ENCODE measurements around the gene ZBTB16.

Gene ZBTB16

DNA sequence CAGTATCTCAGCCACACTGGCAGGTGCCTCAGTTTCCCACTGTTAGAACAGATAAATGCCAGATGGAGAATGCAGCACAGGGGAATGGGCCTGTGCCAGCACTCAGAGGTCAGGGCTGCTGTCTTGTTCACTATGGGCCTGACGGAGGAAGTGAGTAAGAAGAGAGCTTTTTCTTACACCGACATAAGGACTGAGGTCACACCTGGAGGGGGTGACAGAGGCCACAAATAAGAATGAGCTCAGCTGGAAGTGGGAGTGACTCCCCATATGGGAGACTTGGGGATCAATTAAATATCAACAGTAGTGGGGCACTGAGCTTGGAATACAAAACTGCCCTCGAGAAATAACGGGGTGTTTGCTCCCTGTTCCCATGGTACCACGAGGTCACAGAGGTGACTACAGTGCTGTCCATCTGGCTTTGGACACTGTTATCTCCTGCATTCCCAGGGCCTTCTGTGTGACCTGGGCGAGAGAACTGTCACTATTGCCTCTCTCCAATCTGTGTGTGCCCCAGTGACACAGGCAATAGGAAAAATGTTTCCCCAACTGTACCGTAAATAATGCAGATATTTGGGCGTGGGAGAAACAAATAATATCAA is 142.6 kb downstream of the ZBTB16 start:
- H3K36me3 ChIP-seq (ENCODE audit: control insufficient read depth in 1 of 2, insufficient read depth in 2 of 2, low read length in 2 of 2), result peaks cover 0 to 5% of the 10 kb centered on the region in 2 donors
- H3K9me3 ChIP-seq (ENCODE audit: control insufficient read depth in 1 of 2, low read length in 2 of 2), result no peaks in the 10 kb centered on the region
- H3K27me3 ChIP-seq (ENCODE audit: low read depth, low read length), result no peaks in the 10 kb centered on the region
- H3K27ac ChIP-seq (ENCODE audit: low read length), result peak overlapping the region; percentile 7
- no peak overlapping the region for H3K4me3 ChIP-seq (ENCODE audit: low read depth in 1 of 2, low read length in 2 of 2)
- peaks cover 9 to 26% of the 10 kb centered on the region in 2 donors for H3K4me1 ChIP-seq (ENCODE audit: control insufficient read depth in 1 of 2, insufficient read depth in 2 of 2, low read length in 2 of 2)

DNA sequence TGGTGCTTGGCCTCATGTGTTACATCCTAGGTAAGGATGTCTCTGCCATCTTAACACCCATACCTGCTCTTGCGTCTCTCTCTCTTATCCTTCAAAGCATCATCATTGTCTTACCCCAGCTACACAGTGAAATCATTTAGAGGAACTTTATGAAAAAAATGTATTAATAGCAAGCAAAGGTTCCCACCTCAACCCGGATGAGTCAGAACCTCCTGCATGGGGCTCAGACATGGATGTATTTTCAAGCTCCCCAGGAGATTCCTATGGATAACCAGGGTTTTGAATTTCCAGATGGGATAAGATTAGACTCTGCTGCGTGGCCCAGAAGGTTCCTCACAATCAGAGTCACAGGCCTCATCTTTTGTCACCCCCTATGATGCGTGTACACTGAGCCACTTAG is 147.6 kb downstream of the ZBTB16 start:
- Histone ChIP-seq H3K27me3 (ENCODE audit: low read depth, low read length) (no peaks in the 10 kb centered on the region), H3K4me3 (ENCODE audit: low read depth in 1 of 2, low read length in 2 of 2) (no peak overlapping the region), H3K9me3 (ENCODE audit: control insufficient read depth in 1 of 2, low read length in 2 of 2) (no peaks in the 10 kb centered on the region), H3K36me3 (ENCODE audit: control insufficient read depth in 1 of 2, insufficient read depth in 2 of 2, low read length in 2 of 2) (peaks cover 0 to 5% of the 10 kb centered on the region in 2 donors), H3K27ac (ENCODE audit: low read length) (no peak overlapping the region), H3K4me1 (ENCODE audit: control insufficient read depth in 1 of 2, insufficient read depth in 2 of 2, low read length in 2 of 2) (peaks cover 0 to 12% of the 10 kb centered on the region in 2 donors)

DNA sequence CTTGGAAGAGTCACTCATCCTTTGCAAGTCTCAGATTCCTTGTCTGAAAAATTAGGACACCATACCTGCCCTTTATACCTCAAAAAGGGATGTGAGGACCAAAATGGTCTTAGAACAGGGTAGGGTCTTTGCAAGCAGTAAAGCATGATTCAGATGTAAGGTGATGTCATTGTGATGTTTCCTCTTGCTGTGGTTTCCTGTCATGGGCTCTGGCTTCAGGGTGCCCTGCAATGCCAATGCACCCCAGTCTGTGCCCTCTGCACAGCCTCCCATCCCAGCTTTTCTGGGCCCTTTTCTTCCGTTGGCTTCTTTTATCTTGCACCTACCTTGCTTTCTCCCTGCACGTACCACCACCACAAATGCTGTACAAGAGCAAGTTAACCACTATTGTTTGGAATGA is 148.9 kb downstream of the ZBTB16 start:
- H3K4me3 ChIP-seq (ENCODE audit: low read depth in 1 of 2, low read length in 2 of 2), result no peak overlapping the region
- peaks cover 0 to 8% of the 10 kb centered on the region in 2 donors for H3K4me1 ChIP-seq (ENCODE audit: control insufficient read depth in 1 of 2, insufficient read depth in 2 of 2, low read length in 2 of 2)
- H3K27ac ChIP-seq (ENCODE audit: low read length), result no peak overlapping the region
- H3K27me3 ChIP-seq (ENCODE audit: low read depth, low read length), result no peaks in the 10 kb centered on the region
- peaks cover 0 to 5% of the 10 kb centered on the region in 2 donors for H3K36me3 ChIP-seq (ENCODE audit: control insufficient read depth in 1 of 2, insufficient read depth in 2 of 2, low read length in 2 of 2)
- no peaks in the 10 kb centered on the region for H3K9me3 ChIP-seq (ENCODE audit: control insufficient read depth in 1 of 2, low read length in 2 of 2)

DNA sequence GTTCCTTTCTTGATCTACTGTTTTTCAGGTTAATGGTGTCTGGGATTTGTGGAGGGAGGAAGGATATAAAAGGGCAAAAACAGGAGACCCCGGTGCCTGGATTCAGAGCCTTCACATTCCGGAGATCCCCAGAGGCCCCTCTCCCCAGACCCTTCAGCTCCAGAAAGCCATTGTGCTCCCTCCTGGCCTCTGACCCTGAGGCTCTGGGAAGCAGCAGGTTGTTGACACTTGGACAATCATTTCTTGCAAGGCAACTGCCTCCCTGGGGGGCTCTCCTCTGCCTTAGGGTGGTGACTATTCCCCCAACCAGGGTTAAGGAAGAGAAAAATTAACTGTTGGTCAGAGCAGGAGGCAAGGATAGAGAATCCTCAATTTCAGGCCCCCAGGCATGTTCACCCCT is 149.8 kb downstream of the ZBTB16 start:
- no peaks in the 10 kb centered on the region for H3K9me3 ChIP-seq (ENCODE audit: control insufficient read depth in 1 of 2, low read length in 2 of 2)
- peaks cover 0 to 8% of the 10 kb centered on the region in 2 donors for H3K4me1 ChIP-seq (ENCODE audit: control insufficient read depth in 1 of 2, insufficient read depth in 2 of 2, low read length in 2 of 2)
- no peak overlapping the region for H3K4me3 ChIP-seq (ENCODE audit: low read depth in 1 of 2, low read length in 2 of 2)
- H3K27ac ChIP-seq (ENCODE audit: low read length), result no peak overlapping the region
- H3K27me3 ChIP-seq (ENCODE audit: low read depth, low read length), result no peaks in the 10 kb centered on the region
- peaks cover 0 to 5% of the 10 kb centered on the region in 2 donors for H3K36me3 ChIP-seq (ENCODE audit: control insufficient read depth in 1 of 2, insufficient read depth in 2 of 2, low read length in 2 of 2)

DNA sequence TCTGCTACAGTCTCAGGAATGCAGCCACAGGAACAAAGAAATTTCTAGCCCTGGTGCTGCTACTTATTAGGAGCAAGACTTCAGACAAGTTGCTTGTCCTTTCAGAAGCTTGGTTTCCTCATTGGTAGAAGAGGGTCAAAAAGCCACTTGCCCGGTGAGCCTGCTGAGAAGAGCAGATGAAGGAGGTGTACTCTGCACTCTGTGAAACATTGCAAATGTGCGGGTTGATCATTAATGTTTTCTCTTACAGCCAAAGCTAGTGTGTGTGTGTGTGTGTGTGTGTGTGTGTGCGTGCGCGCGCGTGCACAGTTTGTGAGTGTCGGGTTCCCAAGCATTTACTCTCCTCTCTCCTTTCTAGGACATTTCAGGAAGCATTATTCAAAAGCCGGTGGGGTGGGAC is 150.4 kb downstream of the ZBTB16 start:
- no peak overlapping the region for H3K4me3 ChIP-seq (ENCODE audit: low read depth in 1 of 2, low read length in 2 of 2)
- no peaks in the 10 kb centered on the region for H3K9me3 ChIP-seq (ENCODE audit: control insufficient read depth in 1 of 2, low read length in 2 of 2)
- peaks cover 0 to 8% of the 10 kb centered on the region in 2 donors for H3K4me1 ChIP-seq (ENCODE audit: control insufficient read depth in 1 of 2, insufficient read depth in 2 of 2, low read length in 2 of 2)
- H3K36me3 ChIP-seq (ENCODE audit: control insufficient read depth in 1 of 2, insufficient read depth in 2 of 2, low read length in 2 of 2), result no peaks in the 10 kb centered on the region
- no peak overlapping the region for H3K27ac ChIP-seq (ENCODE audit: low read length)
- H3K27me3 ChIP-seq (ENCODE audit: low read depth, low read length), result no peaks in the 10 kb centered on the region

DNA sequence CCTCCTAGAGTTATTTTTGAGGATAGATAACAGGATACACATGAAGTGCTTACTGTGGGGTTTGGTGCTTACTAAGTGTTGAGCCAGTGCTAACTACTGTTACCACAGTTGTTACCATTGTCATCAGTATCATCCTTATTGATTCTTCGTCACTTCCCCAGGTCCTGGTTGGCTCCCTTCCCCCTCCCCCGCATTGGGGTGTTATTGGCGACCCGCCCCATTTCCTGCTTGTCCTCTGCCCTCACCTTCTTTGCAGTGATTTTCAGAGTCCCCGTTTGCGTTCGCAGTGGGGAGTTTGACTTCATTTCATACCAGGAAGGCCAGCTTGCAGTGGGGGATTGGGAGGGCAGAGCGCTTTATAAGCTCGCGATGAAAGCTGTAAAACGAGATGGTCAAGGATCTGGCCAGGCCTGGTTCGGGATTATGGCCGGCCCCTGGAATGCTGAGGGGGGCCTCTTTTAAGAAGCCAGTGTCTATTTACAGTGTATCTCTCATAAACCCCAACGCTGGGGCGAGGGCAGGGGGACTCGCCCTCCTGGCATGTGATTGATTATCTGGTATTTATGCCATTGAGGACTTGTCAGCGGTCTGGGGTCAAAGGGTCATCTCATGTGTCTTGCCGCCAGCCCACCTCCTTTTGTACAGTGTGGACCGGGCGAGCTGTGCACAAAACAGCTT is 152.1 kb downstream of the ZBTB16 start:
- no peaks in the 10 kb centered on the region for H3K9me3 ChIP-seq (ENCODE audit: control insufficient read depth in 1 of 2, low read length in 2 of 2)
- no peak overlapping the region for H3K27ac ChIP-seq (ENCODE audit: low read length)
- H3K4me1 ChIP-seq (ENCODE audit: control insufficient read depth in 1 of 2, insufficient read depth in 2 of 2, low read length in 2 of 2), result peaks cover 0 to 8% of the 10 kb centered on the region in 2 donors
- H3K27me3 ChIP-seq (ENCODE audit: low read depth, low read length), result no peaks in the 10 kb centered on the region
- H3K36me3 ChIP-seq (ENCODE audit: control insufficient read depth in 1 of 2, insufficient read depth in 2 of 2, low read length in 2 of 2), result no peaks in the 10 kb centered on the region
- H3K4me3 ChIP-seq (ENCODE audit: low read depth in 1 of 2, low read length in 2 of 2), result no peak overlapping the region

DNA sequence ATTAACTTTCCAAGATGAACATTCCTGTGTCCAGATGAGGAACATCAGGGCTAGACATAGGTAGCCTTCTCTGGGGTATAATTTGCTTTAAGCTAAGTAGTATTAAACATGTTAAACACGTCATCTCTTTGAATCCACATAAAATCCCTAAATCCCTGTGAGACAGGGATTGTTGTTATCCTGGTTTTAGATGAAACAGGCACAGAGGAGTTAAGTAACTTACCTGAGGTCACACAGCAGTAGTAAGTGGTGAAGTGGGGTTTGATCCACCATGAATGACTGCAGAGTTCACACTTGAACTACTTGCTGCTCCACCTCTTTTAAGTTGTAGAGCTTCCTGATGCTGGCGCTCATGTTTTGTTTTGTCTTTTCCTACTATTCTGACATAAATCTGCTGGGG is 154.1 kb downstream of the ZBTB16 start:
- Histone ChIP-seq H3K4me3 (ENCODE audit: low read depth in 1 of 2, low read length in 2 of 2) (no peak overlapping the region), H3K36me3 (ENCODE audit: control insufficient read depth in 1 of 2, insufficient read depth in 2 of 2, low read length in 2 of 2) (no peaks in the 10 kb centered on the region), H3K9me3 (ENCODE audit: control insufficient read depth in 1 of 2, low read length in 2 of 2) (no peaks in the 10 kb centered on the region), H3K4me1 (ENCODE audit: control insufficient read depth in 1 of 2, insufficient read depth in 2 of 2, low read length in 2 of 2) (peaks cover 0 to 19% of the 10 kb centered on the region in 2 donors), H3K27ac (ENCODE audit: low read length) (no peak overlapping the region), H3K27me3 (ENCODE audit: low read depth, low read length) (no peaks in the 10 kb centered on the region)

DNA sequence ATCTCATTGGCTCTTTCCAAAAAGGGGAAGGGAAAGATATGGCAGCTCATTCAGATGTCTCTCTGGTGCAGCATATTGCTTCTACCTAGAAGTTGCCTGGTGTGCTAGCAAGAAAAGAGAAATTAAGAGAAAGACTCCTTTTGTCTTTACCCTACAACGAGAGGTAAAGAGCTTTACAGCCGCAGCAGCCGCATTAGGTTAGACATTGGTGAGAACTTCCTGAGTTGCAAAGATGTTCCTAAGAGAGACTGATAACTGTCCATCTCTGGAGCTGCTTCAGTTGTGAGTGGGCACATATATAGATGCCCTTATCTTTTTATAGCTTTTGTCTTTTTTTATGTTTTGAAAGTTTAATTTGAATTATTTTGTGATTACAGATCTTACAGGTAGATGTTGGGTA is 155.9 kb downstream of the ZBTB16 start:
- H3K4me3 ChIP-seq (ENCODE audit: low read depth in 1 of 2, low read length in 2 of 2), result no peak overlapping the region
- H3K4me1 ChIP-seq (ENCODE audit: control insufficient read depth in 1 of 2, insufficient read depth in 2 of 2, low read length in 2 of 2), result peaks cover 0 to 29% of the 10 kb centered on the region in 2 donors
- no peaks in the 10 kb centered on the region for H3K27me3 ChIP-seq (ENCODE audit: low read depth, low read length)
- no peaks in the 10 kb centered on the region for H3K9me3 ChIP-seq (ENCODE audit: control insufficient read depth in 1 of 2, low read length in 2 of 2)
- H3K27ac ChIP-seq (ENCODE audit: low read length), result no peak overlapping the region
- H3K36me3 ChIP-seq (ENCODE audit: control insufficient read depth in 1 of 2, insufficient read depth in 2 of 2, low read length in 2 of 2), result no peaks in the 10 kb centered on the region

DNA sequence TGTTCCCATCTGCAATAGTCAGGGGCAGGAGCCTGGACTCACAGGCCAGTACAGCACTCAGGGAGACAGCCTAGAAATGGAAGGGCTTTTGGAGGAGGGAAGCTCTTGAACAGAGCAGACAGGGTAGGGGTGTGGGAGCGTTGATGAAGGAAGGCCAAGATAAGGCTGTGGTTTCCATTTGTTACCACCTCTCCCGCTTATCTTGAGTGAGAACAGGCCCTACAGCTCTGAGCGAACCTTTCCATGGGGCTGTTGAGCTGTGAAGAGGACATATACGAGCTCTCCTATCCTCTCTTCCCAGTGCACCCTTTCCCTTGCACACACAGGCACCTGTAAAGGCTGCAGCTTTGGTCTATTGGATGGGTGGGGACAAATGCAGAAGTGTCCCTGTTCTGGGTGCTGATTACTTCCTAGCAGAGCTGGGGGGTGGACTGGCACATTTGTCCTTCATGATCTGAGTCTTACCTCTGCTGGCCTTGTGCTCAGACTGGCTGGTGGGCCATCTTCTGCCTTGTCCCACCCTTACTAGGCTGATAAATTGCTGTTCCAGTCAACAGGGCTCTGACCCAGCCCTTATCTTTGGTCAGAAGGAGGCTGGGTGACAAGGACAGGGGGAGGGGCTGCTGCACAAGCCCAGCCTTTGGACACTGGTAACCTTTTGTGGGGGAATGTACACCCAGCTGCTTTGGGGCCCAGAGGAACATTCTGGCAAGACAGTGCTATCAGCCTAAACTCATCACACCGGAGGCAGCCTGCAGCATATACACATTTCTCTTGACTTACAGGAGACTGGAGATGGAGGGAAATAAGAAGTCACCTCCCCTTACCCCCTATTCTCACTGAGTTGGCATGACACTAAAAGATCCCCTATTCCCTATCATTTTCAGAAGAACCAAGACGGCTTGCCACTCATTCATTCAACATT is 156.6 kb downstream of the ZBTB16 start:
- Histone ChIP-seq H3K9me3 (ENCODE audit: control insufficient read depth in 1 of 2, low read length in 2 of 2) (no peaks in the 10 kb centered on the region), H3K4me3 (ENCODE audit: low read depth in 1 of 2, low read length in 2 of 2) (no peak overlapping the region), H3K36me3 (ENCODE audit: control insufficient read depth in 1 of 2, insufficient read depth in 2 of 2, low read length in 2 of 2) (no peaks in the 10 kb centered on the region), H3K27ac (ENCODE audit: low read length) (no peak overlapping the region), H3K27me3 (ENCODE audit: low read depth, low read length) (no peaks in the 10 kb centered on the region), H3K4me1 (ENCODE audit: control insufficient read depth in 1 of 2, insufficient read depth in 2 of 2, low read length in 2 of 2) (peaks cover 0 to 29% of the 10 kb centered on the region in 2 donors)

DNA sequence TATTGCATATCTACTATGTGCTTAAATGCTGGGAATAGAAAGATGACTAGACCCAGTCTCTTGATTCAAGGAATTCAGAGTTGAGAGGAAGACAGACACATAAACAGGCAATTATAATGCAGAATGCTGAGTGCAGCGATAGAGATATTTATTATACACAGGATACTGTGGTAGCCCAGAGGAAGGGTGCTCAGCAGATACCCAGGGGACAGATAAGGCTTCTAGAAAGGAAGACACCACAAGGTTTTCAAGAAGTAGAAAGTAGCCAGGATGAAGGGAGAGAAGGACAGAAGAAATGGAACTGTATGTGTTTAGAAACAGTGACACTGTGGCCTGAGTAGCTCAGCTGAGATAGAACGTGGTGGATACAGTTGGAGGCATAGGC is 157.3 kb downstream of the ZBTB16 start:
- Histone ChIP-seq H3K4me3 (ENCODE audit: low read depth in 1 of 2, low read length in 2 of 2) (no peak overlapping the region), H3K27me3 (ENCODE audit: low read depth, low read length) (no peaks in the 10 kb centered on the region), H3K4me1 (ENCODE audit: control insufficient read depth in 1 of 2, insufficient read depth in 2 of 2, low read length in 2 of 2) (peaks cover 0 to 28% of the 10 kb centered on the region in 2 donors), H3K36me3 (ENCODE audit: control insufficient read depth in 1 of 2, insufficient read depth in 2 of 2, low read length in 2 of 2) (no peaks in the 10 kb centered on the region), H3K9me3 (ENCODE audit: control insufficient read depth in 1 of 2, low read length in 2 of 2) (no peaks in the 10 kb centered on the region), H3K27ac (ENCODE audit: low read length) (no peak overlapping the region)

DNA sequence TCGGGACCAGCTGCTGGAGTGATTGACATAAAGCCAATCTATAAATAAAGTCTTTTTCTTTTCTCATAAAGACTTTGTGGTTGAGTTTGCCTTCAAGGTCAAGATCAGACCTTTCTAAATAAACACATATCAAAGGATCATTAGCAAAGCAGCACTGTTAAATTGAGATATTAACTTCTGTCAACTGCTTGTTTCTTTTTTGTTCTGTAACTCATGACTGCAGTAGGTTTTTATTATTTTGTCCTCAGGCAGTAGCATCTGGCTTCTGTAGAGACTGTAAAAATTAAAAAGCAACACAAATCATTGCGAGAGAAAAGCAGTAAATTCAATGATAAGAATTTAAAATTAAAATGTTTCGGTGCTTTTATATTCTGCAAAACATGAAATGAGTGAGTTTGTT is 159.0 kb downstream of the ZBTB16 start:
- Histone ChIP-seq H3K4me1 (ENCODE audit: control insufficient read depth in 1 of 2, insufficient read depth in 2 of 2, low read length in 2 of 2) (peaks cover 0 to 26% of the 10 kb centered on the region in 2 donors), H3K27me3 (ENCODE audit: low read depth, low read length) (no peaks in the 10 kb centered on the region), H3K9me3 (ENCODE audit: control insufficient read depth in 1 of 2, low read length in 2 of 2) (no peaks in the 10 kb centered on the region), H3K4me3 (ENCODE audit: low read depth in 1 of 2, low read length in 2 of 2) (no peak overlapping the region), H3K27ac (ENCODE audit: low read length) (no peak overlapping the region), H3K36me3 (ENCODE audit: control insufficient read depth in 1 of 2, insufficient read depth in 2 of 2, low read length in 2 of 2) (no peaks in the 10 kb centered on the region)

Measured in muscle layer of duodenum (tissue), 2 donors.